Measurements from ENCODE around the gene STAT5A.

- TF ChIP-seq CTCF (IDR thresholded peaks at IDR 0.05) = peak in 3 of 6 experiments; percentile 10 to 43 (median 21)
- no peak for TF ChIP-seq POLR2A (IDR thresholded peaks at IDR 0.05)
These were observed 37.2 kb upstream of the STAT5A start for GRCh38 chr17:42251115-42251514.
